ENCODE data around the gene TROAP. TPM values are rescaled to one million over a fixed set of nuclear protein-coding genes. Genes with fewer than 3 reads are reported as not detected.

Gene TROAP
- total and polyA plus RNA-seq, 9 of the 15 experiments (the other 6 are each of a cell fraction or from before 2014, with no cell fraction given): 46.4 to 171 (median 59.8) TPM

GRCh38 chr12:49273726-49274395 is 49.2 kb upstream of the TROAP start (continued):
- TF ChIP-seq, protein P1, sequence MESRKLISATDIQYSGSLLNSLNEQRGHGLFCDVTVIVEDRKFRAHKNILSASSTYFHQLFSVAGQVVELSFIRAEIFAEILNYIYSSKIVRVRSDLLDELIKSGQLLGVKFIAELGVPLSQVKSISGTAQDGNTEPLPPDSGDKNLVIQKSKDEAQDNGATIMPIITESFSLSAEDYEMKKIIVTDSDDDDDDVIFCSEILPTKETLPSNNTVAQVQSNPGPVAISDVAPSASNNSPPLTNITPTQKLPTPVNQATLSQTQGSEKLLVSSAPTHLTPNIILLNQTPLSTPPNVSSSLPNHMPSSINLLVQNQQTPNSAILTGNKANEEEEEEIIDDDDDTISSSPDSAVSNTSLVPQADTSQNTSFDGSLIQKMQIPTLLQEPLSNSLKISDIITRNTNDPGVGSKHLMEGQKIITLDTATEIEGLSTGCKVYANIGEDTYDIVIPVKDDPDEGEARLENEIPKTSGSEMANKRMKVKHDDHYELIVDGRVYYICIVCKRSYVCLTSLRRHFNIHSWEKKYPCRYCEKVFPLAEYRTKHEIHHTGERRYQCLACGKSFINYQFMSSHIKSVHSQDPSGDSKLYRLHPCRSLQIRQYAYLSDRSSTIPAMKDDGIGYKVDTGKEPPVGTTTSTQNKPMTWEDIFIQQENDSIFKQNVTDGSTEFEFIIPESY (CRISPR knock-in tag; IDR thresholded peaks at IDR 0.05): no peak
- TF ChIP-seq LCOR (CRISPR knock-in tag; IDR thresholded peaks at IDR 0.05) (0 out of 2 replicates have a peak, but pooled peaks have one; percentile 14), ZNF239 (CRISPR knock-in tag; IDR thresholded peaks at IDR 0.05) (no peak), CHAMP1 (IDR thresholded peaks at IDR 0.05) (no peak), PHTF2 (CRISPR knock-in tag; IDR thresholded peaks at IDR 0.05) (no peak), KAT8 (IDR thresholded peaks at IDR 0.05; ENCODE audit: low read depth) (no peak), E2F8 (IDR thresholded peaks at IDR 0.05; ENCODE audit: low read depth, partially characterized antibody) (peak; percentile 40), RBFOX2 (IDR thresholded peaks at IDR 0.05; ENCODE audit: low read depth, low read length) (peak; percentile 60; the same call in 1 of the 2 replicates), ILF3 (IDR thresholded peaks at IDR 0.05; ENCODE audit: borderline replicate concordance) (peak; percentile 96), ZNF507 (tag; conservative IDR thresholded peaks at IDR 0.05) (no peak), ZBTB7A (IDR thresholded peaks at IDR 0.05; ENCODE audit: borderline replicate concordance, control insufficient read depth, low read depth, low read length) (0 out of 2 replicates have a peak, but pooled peaks have one; percentile 4), MTA3 (IDR thresholded peaks at IDR 0.05; ENCODE audit: borderline replicate concordance) (0 out of 2 replicates have a peak, but pooled peaks have one; percentile 20)
- TF ChIP-seq, protein P2, sequence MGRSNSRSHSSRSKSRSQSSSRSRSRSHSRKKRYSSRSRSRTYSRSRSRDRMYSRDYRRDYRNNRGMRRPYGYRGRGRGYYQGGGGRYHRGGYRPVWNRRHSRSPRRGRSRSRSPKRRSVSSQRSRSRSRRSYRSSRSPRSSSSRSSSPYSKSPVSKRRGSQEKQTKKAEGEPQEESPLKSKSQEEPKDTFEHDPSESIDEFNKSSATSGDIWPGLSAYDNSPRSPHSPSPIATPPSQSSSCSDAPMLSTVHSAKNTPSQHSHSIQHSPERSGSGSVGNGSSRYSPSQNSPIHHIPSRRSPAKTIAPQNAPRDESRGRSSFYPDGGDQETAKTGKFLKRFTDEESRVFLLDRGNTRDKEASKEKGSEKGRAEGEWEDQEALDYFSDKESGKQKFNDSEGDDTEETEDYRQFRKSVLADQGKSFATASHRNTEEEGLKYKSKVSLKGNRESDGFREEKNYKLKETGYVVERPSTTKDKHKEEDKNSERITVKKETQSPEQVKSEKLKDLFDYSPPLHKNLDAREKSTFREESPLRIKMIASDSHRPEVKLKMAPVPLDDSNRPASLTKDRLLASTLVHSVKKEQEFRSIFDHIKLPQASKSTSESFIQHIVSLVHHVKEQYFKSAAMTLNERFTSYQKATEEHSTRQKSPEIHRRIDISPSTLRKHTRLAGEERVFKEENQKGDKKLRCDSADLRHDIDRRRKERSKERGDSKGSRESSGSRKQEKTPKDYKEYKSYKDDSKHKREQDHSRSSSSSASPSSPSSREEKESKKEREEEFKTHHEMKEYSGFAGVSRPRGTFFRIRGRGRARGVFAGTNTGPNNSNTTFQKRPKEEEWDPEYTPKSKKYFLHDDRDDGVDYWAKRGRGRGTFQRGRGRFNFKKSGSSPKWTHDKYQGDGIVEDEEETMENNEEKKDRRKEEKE (IDR thresholded peaks at IDR 0.05; ENCODE audit: borderline replicate concordance in 1 of 2, control insufficient read depth in 1 of 2, low read depth in 2 of 2, low read length in 1 of 2): peak in 1 of 2 experiments; percentile 12; a peak in 1 of 4 replicates

All from K562 (cell line).